Aorta (tissue), 5 donors: ENCODE results near the gene TTC33. TPM values are rescaled to one million over a fixed set of nuclear protein-coding genes. Genes with fewer than 3 reads are reported as not detected.

Experiments used
- ATAC-seq: fragments of 200-7000 bp; cut with Tn5 transposase; one replicate; pipeline ENCODE4 v1.9.1; 2022; ENCODE audit warnings: moderate library complexity; ENCODE audit not compliant: low FRiP score
- DNase-seq, 2 donors: peaks; one replicate each; pipeline ENCODE4 v3.0.0-alpha.2; 2020
- H3K27ac ChIP-seq, 2 donors: one replicate each; pipeline ENCODE4 v1.5.1; 2013; ENCODE audit warnings: low read length in 2 of 2, mild to moderate bottlenecking in 2 of 2, moderate library complexity in 2 of 2, control low read depth in 1 of 2, inconsistent platforms in 1 of 2, low read depth in 1 of 2
- H3K27me3 ChIP-seq, 2 donors: one replicate each; pipeline ENCODE4 v1.6.1; 2013; ENCODE audit warnings: control low read depth in 1 of 2, low read length in 1 of 2, mild to moderate bottlenecking in 1 of 2, moderate library complexity in 1 of 2; ENCODE audit not compliant: insufficient read depth in 2 of 2, control insufficient read depth in 1 of 2
- H3K36me3 ChIP-seq, 2 donors: one replicate each; pipeline ENCODE4 v1.6.1; 2013; ENCODE audit warnings: control low read depth in 1 of 2, low read length in 1 of 2, mild to moderate bottlenecking in 1 of 2; ENCODE audit not compliant: insufficient read depth in 2 of 2, control insufficient read depth in 1 of 2
- H3K4me1 ChIP-seq, 2 donors: one replicate each; pipeline ENCODE4 v1.6.1; 2013; ENCODE audit warnings: low read length in 2 of 2, control low read depth in 1 of 2, mild to moderate bottlenecking in 1 of 2, moderate library complexity in 1 of 2; ENCODE audit not compliant: insufficient read depth in 2 of 2, control insufficient read depth in 1 of 2
- H3K4me3 ChIP-seq, 2 donors: one replicate each; pipeline ENCODE4 v1.5.1; 2013; ENCODE audit warnings: low read length in 2 of 2, control low read depth in 1 of 2, mild to moderate bottlenecking in 1 of 2
- H3K9me3 ChIP-seq: one replicate; pipeline ENCODE4 v1.6.1; 2013; ENCODE audit warnings: mild to moderate bottlenecking, low read length; ENCODE audit not compliant: control insufficient read depth
- WGBS, 2 donors: extraction: QIAGEN DNeasy Blood & Tissue Kit; methylation state at CpG; one replicate each; pipeline ENCODE4 v1.1.7; 2013; 5-methylcytosine and 5-hydroxymethylcytosine counted together
- intact Hi-C, 2 donors: fragments of 100-400 bp; cut with DNase I; formaldehyde crosslinking; loops; one replicate each; pipeline versions ENCODE4 v1.14.2 to v1.15.0; 2022
- polyA plus RNA-seq, 2 donors: library from polyadenylated mRNA; stranded (reverse); fragments of 200-250 nt; gene quantifications; one replicate each; pipeline ENCODE4 v1.2.3, GENCODE V29; 2013
- total RNA-seq, 2 donors: library from RNA; stranded (reverse); fragmentation: NEBNext Ultra II Directional; extraction: Animal tissue kit (Norgen Biotek cat#: 25700); gene quantifications; one replicate each; pipeline ENCODE4 v1.2.1, GENCODE V29; 2021
- donor health status: healthy with polysubstance abuse.
- donor health status: Bipolar disorder and iron deficiency.
- donor health status: DM: no; HTN: no; CAD: no.
- donor health status: DM: no; HTN: no; CAD: no.
- donor health status: DM: yes; HTN: yes; CAD: no.

Gene TTC33
- total and polyA plus RNA-seq, 4 donors: 11.9 to 19.4 (median 15.8) TPM

DNA sequence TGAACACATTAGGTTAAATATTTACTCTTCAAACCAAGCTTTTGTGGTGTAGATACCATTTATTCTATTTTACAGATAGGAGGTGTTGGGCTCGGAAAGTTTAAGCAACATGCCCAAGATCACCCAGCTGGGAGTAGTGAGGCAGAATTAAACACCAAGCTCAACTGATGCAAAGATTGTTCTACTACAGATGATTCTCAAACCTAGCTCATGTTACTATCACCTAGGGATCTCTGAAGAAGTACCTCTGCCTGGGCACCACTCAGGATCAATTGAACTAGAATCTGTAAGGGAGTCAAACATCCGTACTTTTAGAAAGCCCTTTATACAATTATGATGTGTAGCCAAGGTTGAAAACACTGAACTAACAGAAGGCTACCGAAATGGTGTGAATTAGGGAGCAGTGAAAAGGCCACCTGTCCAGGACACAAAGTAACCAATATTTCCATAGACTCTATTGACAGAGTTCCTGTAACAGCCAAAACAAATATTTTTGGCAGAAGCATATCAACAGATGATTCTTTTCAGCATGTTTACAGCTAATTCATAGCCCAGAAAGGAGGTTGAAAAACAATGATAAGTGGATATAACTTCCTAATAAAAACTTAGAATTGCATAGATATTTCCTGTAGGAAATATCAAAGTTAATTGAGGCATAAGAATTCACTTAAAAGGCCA is 234.5 kb downstream of the TTC33 start:
- no peaks in the 10 kb centered on the region for H3K4me1 ChIP-seq
- no peak for ATAC-seq
- 82 to 91% methylated on average over 3 of the region's 3 CpGs for WGBS, 2 donors
- H3K4me3 ChIP-seq: no peak overlapping the region
- no peak for DNase-seq
- H3K9me3 ChIP-seq: no peaks in the 10 kb centered on the region
- H3K27me3 ChIP-seq: no peaks in the 10 kb centered on the region
- no peaks in the 10 kb centered on the region for H3K36me3 ChIP-seq
- intact Hi-C loops: no loop called here
- no peak overlapping the region for H3K27ac ChIP-seq

- no peaks in the 10 kb centered on the region for H3K27me3 ChIP-seq
- no peak overlapping the region for H3K27ac ChIP-seq
- intact Hi-C loops: no loop called here
- no peaks in the 10 kb centered on the region for H3K36me3 ChIP-seq
- no peaks in the 10 kb centered on the region for H3K4me1 ChIP-seq
- H3K9me3 ChIP-seq: no peaks in the 10 kb centered on the region
- no peak overlapping the region for H3K4me3 ChIP-seq
- no peak for ATAC-seq
- no peak for DNase-seq
- WGBS, 2 donors: 89 to 91% methylated on average over 4 of the region's 4 CpGs
These were observed 237.3 kb downstream of the TTC33 start for GRCh38 chr5:40518485-40518917.

DNA sequence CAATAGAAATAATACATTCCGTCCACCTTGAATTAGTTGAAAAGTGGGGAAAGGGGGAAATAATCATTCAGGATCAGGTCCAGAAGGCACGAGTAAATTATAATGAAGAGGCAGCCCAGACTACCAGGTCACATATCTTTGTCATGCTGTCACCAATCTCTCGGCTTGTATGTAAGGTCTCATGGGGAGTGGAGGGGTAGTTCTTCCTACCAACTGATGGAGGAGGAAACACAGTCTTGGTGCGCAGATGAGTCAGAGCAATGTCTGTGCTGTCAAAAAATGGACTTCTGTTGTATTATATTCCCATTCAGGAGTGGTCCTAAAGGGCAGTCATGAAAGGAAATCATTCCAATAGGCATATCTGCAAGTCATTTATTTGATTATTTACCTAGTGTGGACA is 240.3 kb downstream of the TTC33 start:
- Histone ChIP-seq H3K27me3 (no peaks in the 10 kb centered on the region), H3K4me1 (no peaks in the 10 kb centered on the region), H3K36me3 (no peaks in the 10 kb centered on the region), H3K4me3 (no peak overlapping the region), H3K27ac (no peak overlapping the region), H3K9me3 (no peaks in the 10 kb centered on the region)
- ATAC-seq (no peak), DNase-seq (no peak)
- 70 to 79% methylated on average over 4 of the region's 4 CpGs for WGBS, 2 donors
- intact Hi-C loops: no loop called here

GRCh38 chr5:40514976-40515375 is 240.8 kb downstream of the TTC33 start:
- Histone ChIP-seq H3K4me1 (no peaks in the 10 kb centered on the region), H3K36me3 (no peaks in the 10 kb centered on the region), H3K27ac (no peak overlapping the region), H3K4me3 (no peak overlapping the region), H3K9me3 (no peaks in the 10 kb centered on the region), H3K27me3 (no peaks in the 10 kb centered on the region)
- WGBS, 2 donors: 80 to 86% methylated on average over 5 of the region's 5 CpGs
- DNase-seq (no peak), ATAC-seq (no peak)
- intact Hi-C loops: no loop called here

DNA sequence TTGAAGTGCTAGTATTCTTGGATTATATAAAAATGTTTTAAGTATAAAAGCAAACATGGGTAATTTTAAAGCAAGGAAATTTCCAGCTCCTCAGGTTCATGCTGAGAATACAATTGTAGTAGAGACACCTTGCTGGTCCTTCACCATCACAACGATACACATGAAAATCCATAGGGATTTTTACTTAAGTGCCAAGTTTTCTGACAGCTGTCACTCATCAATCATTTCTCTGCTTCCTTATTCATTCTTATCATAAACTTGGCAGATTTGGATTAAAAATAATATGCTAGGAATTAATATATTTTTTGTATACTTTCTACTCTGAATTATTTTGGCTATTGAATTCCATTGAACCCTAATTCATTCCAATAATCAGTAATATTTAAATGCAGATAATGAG is 244.0 kb downstream of the TTC33 start:
- Histone ChIP-seq H3K4me1 (no peaks in the 10 kb centered on the region), H3K27ac (no peak overlapping the region), H3K27me3 (no peaks in the 10 kb centered on the region), H3K9me3 (no peaks in the 10 kb centered on the region), H3K4me3 (no peak overlapping the region), H3K36me3 (no peaks in the 10 kb centered on the region)
- DNase-seq (no peak), ATAC-seq (no peak)
- intact Hi-C loops: no loop called here
- WGBS, 2 donors: 44 to 50% methylated on average over 1 of the region's 1 CpG

DNA sequence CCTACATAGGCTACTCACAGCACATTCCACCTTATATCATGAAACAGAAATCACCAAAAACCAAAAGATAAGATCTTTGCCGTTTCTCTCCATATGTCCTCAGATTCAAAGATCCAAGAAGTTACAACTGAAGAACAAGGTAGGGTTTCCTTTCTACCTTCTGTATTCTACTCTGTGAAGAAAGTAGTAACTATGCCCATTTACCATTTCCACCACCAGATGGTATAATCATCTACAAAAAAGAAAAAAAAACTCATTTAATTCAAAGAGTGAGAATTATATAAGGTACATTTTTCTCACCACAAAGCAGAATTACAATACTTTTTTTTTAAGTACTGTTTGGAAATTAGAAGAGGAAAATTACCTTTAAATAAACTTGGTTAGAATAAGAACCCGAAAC is 248.7 kb downstream of the TTC33 start:
- ATAC-seq: no peak
- intact Hi-C loops: no loop called here
- Histone ChIP-seq H3K4me3 (no peak overlapping the region), H3K27ac (no peak overlapping the region), H3K9me3 (no peaks in the 10 kb centered on the region), H3K27me3 (no peaks in the 10 kb centered on the region), H3K36me3 (no peaks in the 10 kb centered on the region), H3K4me1 (no peaks in the 10 kb centered on the region)
- no peak for DNase-seq
- WGBS, 2 donors: 60 to 63% methylated on average over 2 of the region's 2 CpGs

DNA sequence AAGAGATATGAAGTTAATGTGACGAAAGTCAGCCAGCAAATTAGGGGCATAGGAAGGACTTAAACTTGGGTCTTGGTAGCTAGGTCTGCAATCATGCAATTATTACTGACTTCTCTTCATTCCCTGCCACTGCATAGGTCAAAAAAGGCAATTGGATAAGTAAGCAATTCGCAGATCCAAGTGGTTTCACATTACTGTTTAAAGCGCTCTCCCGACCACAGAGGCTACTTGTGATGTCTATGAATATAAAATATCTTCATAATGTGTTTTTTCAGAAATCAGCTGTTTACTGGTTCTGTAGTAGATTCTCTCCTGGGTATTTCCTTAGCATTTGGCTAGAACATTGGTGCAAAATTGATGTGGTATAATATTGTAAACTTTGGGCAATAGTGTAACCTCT is 250.7 kb downstream of the TTC33 start:
- intact Hi-C loops: no loop called here

GRCh38 chr5:40503439-40503838 is 252.3 kb downstream of the TTC33 start:
- Histone ChIP-seq H3K27ac (no peak overlapping the region), H3K36me3 (no peaks in the 10 kb centered on the region), H3K27me3 (no peaks in the 10 kb centered on the region), H3K4me1 (no peaks in the 10 kb centered on the region), H3K9me3 (no peaks in the 10 kb centered on the region), H3K4me3 (no peak overlapping the region)
- DNase-seq: peak in 1 of 2 donors; percentile 46
- no peak for ATAC-seq
- WGBS, 2 donors: 74% methylated on average over 2 of the region's 2 CpGs
- intact Hi-C loops: no loop called here

More for the DNA sequence above, 250.7 kb downstream of the TTC33 start:
- Histone ChIP-seq H3K4me3 (no peak overlapping the region), H3K4me1 (no peaks in the 10 kb centered on the region), H3K36me3 (no peaks in the 10 kb centered on the region), H3K9me3 (no peaks in the 10 kb centered on the region), H3K27ac (no peak overlapping the region), H3K27me3 (no peaks in the 10 kb centered on the region)
- WGBS, 2 donors: 81 to 84% methylated on average over 4 of the region's 4 CpGs
- DNase-seq (no peak), ATAC-seq (no peak)

GRCh38 chr5:40502736-40503135 is 253.0 kb downstream of the TTC33 start:
- DNase-seq (no peak), ATAC-seq (no peak)
- Histone ChIP-seq H3K9me3 (no peaks in the 10 kb centered on the region), H3K27me3 (no peaks in the 10 kb centered on the region), H3K27ac (no peak overlapping the region), H3K4me1 (no peaks in the 10 kb centered on the region), H3K36me3 (no peaks in the 10 kb centered on the region), H3K4me3 (no peak overlapping the region)
- intact Hi-C loops: no loop called here
- 87 to 88% methylated on average over 3 of the region's 3 CpGs for WGBS, 2 donors
